ENCODE measurements around the gene CAMK1D.
"Not testable (repeated sequence)": the region's sequence is repeated elsewhere in the genome, so short reads cannot be mapped to it uniquely, and the experiment has no call there.

CAMK1D gene

GRCh38 chr10:12847361-12847975 is 498.1 kb downstream of the CAMK1D start:
- Histone ChIP-seq H3K4me1 (ENCODE audit: control insufficient read depth, insufficient read depth, low read length) (peaks cover 5% of the 10 kb centered on the region; the same call in 1 of the 2 replicates), H3K36me3 (ENCODE audit: control insufficient read depth, insufficient read depth, low read length) (no peaks in the 10 kb centered on the region), H3K9ac (ENCODE audit: low read depth, low read length) (no peak overlapping the region), H3K4me3 (ENCODE audit: low read depth, low read length) (no peak overlapping the region), H3K27ac (ENCODE audit: low read depth, low read length) (no peak overlapping the region), H3K27me3 (ENCODE audit: control insufficient read depth, insufficient read depth, low read length) (no peaks in the 10 kb centered on the region), H3K9me3 (ENCODE audit: control insufficient read depth, insufficient read depth, low read length) (no peaks in the 10 kb centered on the region)

- Histone ChIP-seq H3K27me3 (ENCODE audit: control insufficient read depth, insufficient read depth, low read length) (no peaks in the 10 kb centered on the region), H3K9ac (ENCODE audit: low read depth, low read length) (no peak overlapping the region), H3K9me3 (ENCODE audit: control insufficient read depth, insufficient read depth, low read length) (no peaks in the 10 kb centered on the region), H3K4me1 (ENCODE audit: control insufficient read depth, insufficient read depth, low read length) (peaks cover 5% of the 10 kb centered on the region; the same call in 1 of the 2 replicates), H3K27ac (ENCODE audit: low read depth, low read length) (no peak overlapping the region), H3K4me3 (ENCODE audit: low read depth, low read length) (no peak overlapping the region), H3K36me3 (ENCODE audit: control insufficient read depth, insufficient read depth, low read length) (no peaks in the 10 kb centered on the region)
These were observed 499.3 kb downstream of the CAMK1D start for GRCh38 chr10:12848439-12849173.

- Histone ChIP-seq H3K27ac (ENCODE audit: low read depth, low read length) (no peak overlapping the region), H3K9me3 (ENCODE audit: control insufficient read depth, insufficient read depth, low read length) (no peaks in the 10 kb centered on the region), H3K27me3 (ENCODE audit: control insufficient read depth, insufficient read depth, low read length) (no peaks in the 10 kb centered on the region), H3K36me3 (ENCODE audit: control insufficient read depth, insufficient read depth, low read length) (no peaks in the 10 kb centered on the region), H3K9ac (ENCODE audit: low read depth, low read length) (no peak overlapping the region), H3K4me1 (ENCODE audit: control insufficient read depth, insufficient read depth, low read length) (peaks cover 5% of the 10 kb centered on the region; the same call in 1 of the 2 replicates), H3K4me3 (ENCODE audit: low read depth, low read length) (no peak overlapping the region)
These were observed 500.2 kb downstream of the CAMK1D start for GRCh38 chr10:12849319-12850181.

GRCh38 chr10:12852687-12853086 is 503.3 kb downstream of the CAMK1D start:
- Histone ChIP-seq H3K9ac (ENCODE audit: low read depth, low read length) (no peak overlapping the region), H3K9me3 (ENCODE audit: control insufficient read depth, insufficient read depth, low read length) (no peaks in the 10 kb centered on the region), H3K4me3 (ENCODE audit: low read depth, low read length) (no peak overlapping the region), H3K36me3 (ENCODE audit: control insufficient read depth, insufficient read depth, low read length) (no peaks in the 10 kb centered on the region), H3K27ac (ENCODE audit: low read depth, low read length) (no peak overlapping the region), H3K4me1 (ENCODE audit: control insufficient read depth, insufficient read depth, low read length) (no peaks in the 10 kb centered on the region), H3K27me3 (ENCODE audit: control insufficient read depth, insufficient read depth, low read length) (no peaks in the 10 kb centered on the region)

GRCh38 chr10:12854988-12855387 is 505.6 kb downstream of the CAMK1D start:
- H3K4me1 ChIP-seq (ENCODE audit: control insufficient read depth, insufficient read depth, low read length): no peaks in the 10 kb centered on the region
- H3K27me3 ChIP-seq (ENCODE audit: control insufficient read depth, insufficient read depth, low read length): no peaks in the 10 kb centered on the region
- H3K9ac ChIP-seq (ENCODE audit: low read depth, low read length): no peak overlapping the region
- H3K27ac ChIP-seq (ENCODE audit: low read depth, low read length): no peak overlapping the region
- no peaks in the 10 kb centered on the region for H3K9me3 ChIP-seq (ENCODE audit: control insufficient read depth, insufficient read depth, low read length)
- no peaks in the 10 kb centered on the region for H3K36me3 ChIP-seq (ENCODE audit: control insufficient read depth, insufficient read depth, low read length)
- no peak overlapping the region for H3K4me3 ChIP-seq (ENCODE audit: low read depth, low read length)

GRCh38 chr10:12862459-12862858 is 513.1 kb downstream of the CAMK1D start:
- H3K27me3 ChIP-seq (ENCODE audit: control insufficient read depth, insufficient read depth, low read length): no peaks in the 10 kb centered on the region
- H3K4me1 ChIP-seq (ENCODE audit: control insufficient read depth, insufficient read depth, low read length): no peaks in the 10 kb centered on the region
- H3K9ac ChIP-seq (ENCODE audit: low read depth, low read length): no peak overlapping the region
- no peaks in the 10 kb centered on the region for H3K36me3 ChIP-seq (ENCODE audit: control insufficient read depth, insufficient read depth, low read length)
- H3K9me3 ChIP-seq (ENCODE audit: control insufficient read depth, insufficient read depth, low read length): no peaks in the 10 kb centered on the region
- no peak overlapping the region for H3K27ac ChIP-seq (ENCODE audit: low read depth, low read length)
- H3K4me3 ChIP-seq (ENCODE audit: low read depth, low read length): no peak overlapping the region

- not testable (repeated sequence) for H3K27ac ChIP-seq (ENCODE audit: low read depth, low read length); H3K9me3 ChIP-seq (ENCODE audit: control insufficient read depth, insufficient read depth, low read length); H3K36me3 ChIP-seq (ENCODE audit: control insufficient read depth, insufficient read depth, low read length); H3K27me3 ChIP-seq (ENCODE audit: control insufficient read depth, insufficient read depth, low read length); H3K4me3 ChIP-seq (ENCODE audit: low read depth, low read length); H3K9ac ChIP-seq (ENCODE audit: low read depth, low read length); H3K4me1 ChIP-seq (ENCODE audit: control insufficient read depth, insufficient read depth, low read length)
These were observed 516.2 kb downstream of the CAMK1D start for GRCh38 chr10:12865515-12865914.

- Histone ChIP-seq H3K27me3 (ENCODE audit: control insufficient read depth, insufficient read depth, low read length) (no peaks in the 10 kb centered on the region), H3K4me3 (ENCODE audit: low read depth, low read length) (no peak overlapping the region), H3K27ac (ENCODE audit: low read depth, low read length) (no peak overlapping the region), H3K36me3 (ENCODE audit: control insufficient read depth, insufficient read depth, low read length) (no peaks in the 10 kb centered on the region), H3K4me1 (ENCODE audit: control insufficient read depth, insufficient read depth, low read length) (no peaks in the 10 kb centered on the region), H3K9ac (ENCODE audit: low read depth, low read length) (no peak overlapping the region), H3K9me3 (ENCODE audit: control insufficient read depth, insufficient read depth, low read length) (no peaks in the 10 kb centered on the region)
These were observed 518.9 kb downstream of the CAMK1D start for GRCh38 chr10:12868229-12868628.

GRCh38 chr10:12869427-12869826 is 520.1 kb downstream of the CAMK1D start:
- Histone ChIP-seq H3K27me3 (ENCODE audit: control insufficient read depth, insufficient read depth, low read length) (no peaks in the 10 kb centered on the region), H3K9me3 (ENCODE audit: control insufficient read depth, insufficient read depth, low read length) (no peaks in the 10 kb centered on the region), H3K4me1 (ENCODE audit: control insufficient read depth, insufficient read depth, low read length) (no peaks in the 10 kb centered on the region), H3K36me3 (ENCODE audit: control insufficient read depth, insufficient read depth, low read length) (no peaks in the 10 kb centered on the region), H3K9ac (ENCODE audit: low read depth, low read length) (no peak overlapping the region), H3K27ac (ENCODE audit: low read depth, low read length) (no peak overlapping the region), H3K4me3 (ENCODE audit: low read depth, low read length) (no peak overlapping the region)

- no peak overlapping the region for H3K4me3 ChIP-seq (ENCODE audit: low read depth, low read length)
- H3K9ac ChIP-seq (ENCODE audit: low read depth, low read length): no peak overlapping the region
These were observed 523.2 kb downstream of the CAMK1D start for GRCh38 chr10:12872577-12872976.

GRCh38 chr10:12873172-12873571 is 523.8 kb downstream of the CAMK1D start:
- H3K27me3 ChIP-seq (ENCODE audit: control insufficient read depth, insufficient read depth, low read length): no peaks in the 10 kb centered on the region
- no peak overlapping the region for H3K4me3 ChIP-seq (ENCODE audit: low read depth, low read length)
- no peaks in the 10 kb centered on the region for H3K9me3 ChIP-seq (ENCODE audit: control insufficient read depth, insufficient read depth, low read length)
- no peak overlapping the region for H3K9ac ChIP-seq (ENCODE audit: low read depth, low read length)
- H3K27ac ChIP-seq (ENCODE audit: low read depth, low read length): no peak overlapping the region
- H3K4me1 ChIP-seq (ENCODE audit: control insufficient read depth, insufficient read depth, low read length): no peaks in the 10 kb centered on the region
- no peaks in the 10 kb centered on the region for H3K36me3 ChIP-seq (ENCODE audit: control insufficient read depth, insufficient read depth, low read length)

More at GRCh38 chr10:12872577-12872976, 523.2 kb downstream of the CAMK1D start:
- Histone ChIP-seq H3K4me1 (ENCODE audit: control insufficient read depth, insufficient read depth, low read length) (no peaks in the 10 kb centered on the region), H3K27me3 (ENCODE audit: control insufficient read depth, insufficient read depth, low read length) (no peaks in the 10 kb centered on the region), H3K27ac (ENCODE audit: low read depth, low read length) (no peak overlapping the region), H3K9me3 (ENCODE audit: control insufficient read depth, insufficient read depth, low read length) (no peaks in the 10 kb centered on the region), H3K36me3 (ENCODE audit: control insufficient read depth, insufficient read depth, low read length) (no peaks in the 10 kb centered on the region)

Measured in HUES48 (cell line).